Transverse colon (tissue), 4 donors: Measurements from ENCODE around the gene LPO. TPM values are rescaled to one million over a fixed set of nuclear protein-coding genes. Genes with fewer than 3 reads are reported as not detected.

Source experiments
- DNase-seq: peaks from one replicate; pipeline ENCODE4 v3.0.0-alpha.2; 2019
- H3K27ac ChIP-seq, 4 donors: fragments of 200-600 bp; sonication (generic); 2 replicates each; pipeline ENCODE4 v1.5.1; 2016 to 2018; ENCODE audit warnings: inconsistent platforms in 4 of 4
- H3K27me3 ChIP-seq: fragments of 200-600 bp; sonication (generic); 2 replicates; pipeline ENCODE4 v1.5.1; 2017; ENCODE audit warnings: inconsistent platforms
- H3K36me3 ChIP-seq, 4 donors: fragments of 200-600 bp; sonication (generic); 2 replicates each; pipeline ENCODE4 v1.5.1; 2017 to 2019; ENCODE audit warnings: inconsistent platforms in 4 of 4
- H3K4me1 ChIP-seq, 4 donors: fragments of 200-600 bp; sonication (generic); 2 replicates each; pipeline ENCODE4 v1.5.1; 2017 to 2020; ENCODE audit warnings: inconsistent platforms in 4 of 4
- H3K4me3 ChIP-seq, 4 donors: fragments of 200-600 bp; sonication (generic); 1 replicate in 1 of 4; 2 replicates in 3 of 4; pipeline versions ENCODE4 v1.5.1 to v1.6.1; 2017 to 2019; ENCODE audit warnings: inconsistent platforms in 4 of 4
- H3K9me3 ChIP-seq, 2 donors: fragments of 200-600 bp; sonication (generic); 2 replicates each; pipeline ENCODE4 v1.5.1; 2017 to 2019; ENCODE audit warnings: inconsistent platforms in 2 of 2
- CTCF ChIP-seq, 5 experiments: fragments of 200-600 bp in 3 of 5; fragments of 450-650 bp in 2 of 5; sonication (generic) in 3 of 5; IDR thresholded peaks; 1 replicate in 2 of 5; 2 replicates in 3 of 5; pipeline ENCODE4 v1.5.1; 2016 to 2017; ENCODE audit warnings: antibody characterized with exemption in 5 of 5, inconsistent platforms in 3 of 5, mild to moderate bottlenecking in 2 of 5, moderate library complexity in 1 of 5
- EP300 ChIP-seq: sonication (generic); formaldehyde crosslinking; IDR thresholded peaks from one replicate; pipeline ENCODE4 v1.6.1; 2017; ENCODE audit warnings: antibody characterized with exemption, low read depth
- POLR2A ChIP-seq: fragments of 450-650 bp; IDR thresholded peaks from one replicate; pipeline ENCODE4 v1.6.1; 2016; ENCODE audit warnings: antibody characterized with exemption, mild to moderate bottlenecking, moderate library complexity
- POLR2AphosphoS5 ChIP-seq, 3 donors: sonication (generic); formaldehyde crosslinking; IDR thresholded peaks; one replicate each; pipeline ENCODE4 v1.6.1; 2016; ENCODE audit warnings: antibody characterized with exemption in 3 of 3
- WGBS, 2 donors: methylation state at CpG; one replicate each; pipeline ENCODE4 v1.1.5; 2018; ENCODE audit warnings: low coverage in 1 of 2; 5-methylcytosine and 5-hydroxymethylcytosine counted together
- in situ Hi-C, 4 donors: fragments of 200-750 bp; cut with MboI; loops; one replicate each; pipeline versions ENCODE4 v1.15.0 to v1.15.1; 2017; ENCODE audit warnings: low sequenced_read_pairs in 3 of 4, low pct_ligation_motif_present in 1 of 4, low pct_unique_long_range_greater_than_20kb in 1 of 4
- intact Hi-C: fragments of 100-400 bp; cut with DNase I; formaldehyde crosslinking; loops from one replicate; pipeline ENCODE4 v1.15.1; 2023; ENCODE audit warnings: low total_unique reads
- total RNA-seq, 4 donors: library from RNA; depleted of rRNA; stranded (reverse); fragments of >200 nt; gene quantifications; one replicate each; pipeline ENCODE4 v1.1.0, GENCODE V29; 2016

The LPO gene
- total RNA-seq, 4 donors from 2014 or later: not detected

GRCh38 chr17:58262149-58262548 is 23.8 kb downstream of the LPO start:
- Histone ChIP-seq H3K27ac (no peak overlapping the region), H3K36me3 (no peaks in the 10 kb centered on the region), H3K27me3 (peaks cover 74% of the 10 kb centered on the region), H3K4me3 (no peak overlapping the region), H3K9me3 (no peaks in the 10 kb centered on the region), H3K4me1 (no peaks in the 10 kb centered on the region)
- 86 to 87% methylated on average over 2 to 11 of the region's 11 CpGs for WGBS, 2 donors
- no peak for TF ChIP-seq POLR2A
- no peak for TF ChIP-seq CTCF (IDR thresholded peaks at IDR 0.05)
- no peak for TF ChIP-seq POLR2AphosphoS5 (IDR thresholded peaks at IDR 0.05)
- no peak for TF ChIP-seq EP300
- in situ Hi-C loops (no loop called here), intact Hi-C loops (no loop called here)
- DNase-seq: no peak

GRCh38 chr17:58263773-58264172 is 25.4 kb downstream of the LPO start:
- Histone ChIP-seq H3K36me3 (no peaks in the 10 kb centered on the region), H3K27me3 (peaks cover 63% of the 10 kb centered on the region), H3K9me3 (no peaks in the 10 kb centered on the region), H3K27ac (no peak overlapping the region), H3K4me3 (no peak overlapping the region), H3K4me1 (no peaks in the 10 kb centered on the region)
- in situ Hi-C loops (no loop called here), intact Hi-C loops (no loop called here)
- 64 to 80% methylated on average over 1 of the region's 1 CpG for WGBS, 2 donors
- DNase-seq: no peak
- TF ChIP-seq POLR2AphosphoS5 (IDR thresholded peaks at IDR 0.05) (no peak), POLR2A (no peak), EP300 (no peak)

- H3K36me3 ChIP-seq: no peaks in the 10 kb centered on the region
- DNase-seq: no peak
- intact Hi-C loops: no loop called here
- H3K9me3 ChIP-seq: no peaks in the 10 kb centered on the region
- 72 to 74% methylated on average over 5 to 6 of the region's 6 CpGs for WGBS, 2 donors
- H3K27me3 ChIP-seq: peaks cover 55% of the 10 kb centered on the region
- no peak overlapping the region for H3K4me3 ChIP-seq
- in situ Hi-C loops: no loop called here
- H3K27ac ChIP-seq: no peak overlapping the region
- TF ChIP-seq EP300: no peak
- TF ChIP-seq POLR2AphosphoS5 (IDR thresholded peaks at IDR 0.05): no peak
- no peak for TF ChIP-seq POLR2A
- TF ChIP-seq CTCF (IDR thresholded peaks at IDR 0.05): no peak
- no peaks in the 10 kb centered on the region for H3K4me1 ChIP-seq
Observed at GRCh38 chr17:58264407-58265103, 26.2 kb downstream of the LPO start.

- intact Hi-C loops: no loop called here
- 68 to 79% methylated on average over 2 to 4 of the region's 4 CpGs for WGBS, 2 donors
- no peaks in the 10 kb centered on the region for H3K36me3 ChIP-seq
- no peaks in the 10 kb centered on the region for H3K9me3 ChIP-seq
- no peak overlapping the region for H3K4me3 ChIP-seq
- H3K27me3 ChIP-seq: peaks cover 48% of the 10 kb centered on the region
- TF ChIP-seq POLR2AphosphoS5 (IDR thresholded peaks at IDR 0.05) (no peak), CTCF (IDR thresholded peaks at IDR 0.05) (no peak), POLR2A (no peak), EP300 (no peak)
- no peaks in the 10 kb centered on the region for H3K4me1 ChIP-seq
- DNase-seq: no peak
- no peak overlapping the region for H3K27ac ChIP-seq
- in situ Hi-C loops: no loop called here
Observed at GRCh38 chr17:58265271-58265670, 26.9 kb downstream of the LPO start.
